GM18511 (cell line): ENCODE data around the gene EGFL7.

Experiments used
- ATAC-seq: cut with Tn5 transposase; IDR thresholded peaks from one replicate; pipeline ENCODE4 v1.9.1; 2021; ENCODE audit warnings: mild to moderate bottlenecking, moderate library complexity; ENCODE audit not compliant: unreplicated experiment

Gene EGFL7

GRCh38 chr9:136685216-136685615 is 22.5 kb downstream of the EGFL7 start:
- no peak for ATAC-seq

- no peak for ATAC-seq
Measured at GRCh38 chr9:136685790-136686533, 23.2 kb downstream of the EGFL7 start.

- ATAC-seq: peak; percentile 11
Measured at GRCh38 chr9:136686534-136686793, 23.7 kb downstream of the EGFL7 start.

- ATAC-seq: peak; percentile 63
Measured at GRCh38 chr9:136686794-136687711, 24.3 kb downstream of the EGFL7 start, which contains the start of gene AGPAT2. Gene AGPAT2, minus strand, starts transcription at chr9:136687457. Its CDS starts 100 bp downstream, at chr9:136687357.

GRCh38 chr9:136687721-136688223 is 25.1 kb downstream of the EGFL7 start:
- no peak for ATAC-seq

GRCh38 chr9:136688274-136689107 is 25.8 kb downstream of the EGFL7 start:
- no peak for ATAC-seq

- no peak for ATAC-seq
Measured at GRCh38 chr9:136689108-136689460, 26.4 kb downstream of the EGFL7 start.

GRCh38 chr9:136690104-136690805 is 27.5 kb downstream of the EGFL7 start:
- no peak for ATAC-seq

- no peak for ATAC-seq
Measured at GRCh38 chr9:136690806-136691261, 28.1 kb downstream of the EGFL7 start.

GRCh38 chr9:136691316-136692184 is 28.8 kb downstream of the EGFL7 start:
- ATAC-seq: no peak

GRCh38 chr9:136692185-136693134 is 29.7 kb downstream of the EGFL7 start:
- ATAC-seq: no peak

GRCh38 chr9:136693135-136693489 is 30.4 kb downstream of the EGFL7 start:
- no peak for ATAC-seq

- ATAC-seq: no peak
Measured at GRCh38 chr9:136693490-136694162, 30.9 kb downstream of the EGFL7 start.

GRCh38 chr9:136694163-136694871 is 31.6 kb downstream of the EGFL7 start:
- ATAC-seq: no peak

GRCh38 chr9:136694872-136695247 is 32.1 kb downstream of the EGFL7 start:
- no peak for ATAC-seq

GRCh38 chr9:136695435-136695895 is 32.7 kb downstream of the EGFL7 start:
- no peak for ATAC-seq

- no peak for ATAC-seq
Measured at GRCh38 chr9:136695955-136696354, 33.2 kb downstream of the EGFL7 start.
